ENCODE measurements around the gene SESN3. TPM values are rescaled to one million over a fixed set of nuclear protein-coding genes. Genes with fewer than 3 reads are reported as not detected.
"Not testable (repeated sequence)": the region's sequence is repeated elsewhere in the genome, so short reads cannot be mapped to it uniquely, and the experiment has no call there.

Gene SESN3
- total RNA-seq, 1 experiment from 2014 or later = 28.2 TPM

- Mint-ChIP-seq H3K27ac (ENCODE audit: unreplicated experiment) (no peak overlapping the region), H3K36me3 (ENCODE audit: insufficient read depth, unreplicated experiment) (no peaks in the 10 kb centered on the region), H3K27me3 (ENCODE audit: insufficient read depth, unreplicated experiment) (no peaks in the 10 kb centered on the region), H3K4me3 (ENCODE audit: unreplicated experiment) (no peak overlapping the region), H3K4me1 (ENCODE audit: low read depth, unreplicated experiment) (no peaks in the 10 kb centered on the region), H3K9me3 (ENCODE audit: unreplicated experiment) (no peaks in the 10 kb centered on the region)
- Histone ChIP-seq H3K9me3 (peaks cover 4% of the 10 kb centered on the region; the same call in 1 of the 2 replicates), H3K4me1 (no peaks in the 10 kb centered on the region), H3K27me3 (replicated peaks; ENCODE audit: control insufficient read depth, insufficient read depth, low read length) (no peaks in the 10 kb centered on the region), H3K36me3 (ENCODE audit: control insufficient read depth, insufficient read depth, low read length) (no peaks in the 10 kb centered on the region), H3K4me3 (ENCODE audit: low read depth, low read length) (no peak overlapping the region)
- intact Hi-C loops (cut with micrococcal nuclease; ENCODE audit: unreplicated experiment) = no loop called here
- CTCF ChIA-PET = no interaction called here
- no peak for TF ChIP-seq CTCF (IDR thresholded peaks at IDR 0.05; ENCODE audit: insufficient read depth in 1 of 2, low read depth in 1 of 2, low read length in 1 of 2, severe bottlenecking in 1 of 2, unreplicated experiment in 1 of 2)
- POLR2A ChIA-PET = no interaction called here
- BruUV-seq (replicated peaks) = no TSS peak
- no peak for DNase-seq
These were observed 18.4 kb downstream of the SESN3 start for GRCh38 chr11:95212609-95213008.

- CTCF ChIA-PET = interaction anchor here (0.7 kb wide), 1 partner anchor 25 kb away, joined by 8 read pairs; no protein-coding TSS in a partner anchor
These were observed 21.5 kb downstream of the SESN3 start for GRCh38 chr11:95209535-95209934.

GRCh38 chr11:95200781-95201457 lies 30.1 kb downstream of the SESN3 start:
- Mint-ChIP-seq H3K4me1 (ENCODE audit: low read depth, unreplicated experiment) (peaks cover 14% of the 10 kb centered on the region), H3K27me3 (ENCODE audit: insufficient read depth, unreplicated experiment) (no peaks in the 10 kb centered on the region), H3K36me3 (ENCODE audit: insufficient read depth, unreplicated experiment) (peaks cover 5% of the 10 kb centered on the region), H3K4me3 (ENCODE audit: unreplicated experiment) (no peak overlapping the region), H3K27ac (ENCODE audit: unreplicated experiment) (no peak overlapping the region), H3K9me3 (ENCODE audit: unreplicated experiment) (no peaks in the 10 kb centered on the region)
- no peaks in the 10 kb centered on the region for H3K27me3 ChIP-seq (replicated peaks; ENCODE audit: control insufficient read depth, insufficient read depth, low read length)
- ChIA-PET CTCF (no interaction called here), POLR2A (interaction anchor here (0.6 kb wide), 1 partner anchor 128 kb away, joined by 3 read pairs; no protein-coding TSS in a partner anchor)
- no peak for DNase-seq
- H3K4me3 ChIP-seq (ENCODE audit: low read depth, low read length) = no peak overlapping the region
- H3K36me3 ChIP-seq (ENCODE audit: control insufficient read depth, insufficient read depth, low read length) = no peaks in the 10 kb centered on the region
- H3K9me3 ChIP-seq = no peaks in the 10 kb centered on the region
- TF ChIP-seq CTCF (IDR thresholded peaks at IDR 0.05; ENCODE audit: insufficient read depth in 1 of 2, low read depth in 1 of 2, low read length in 1 of 2, severe bottlenecking in 1 of 2, unreplicated experiment in 1 of 2) = no peak
- BruUV-seq (replicated peaks) = no TSS peak
- no peaks in the 10 kb centered on the region for H3K4me1 ChIP-seq
- intact Hi-C loops (cut with micrococcal nuclease; ENCODE audit: unreplicated experiment) = no loop called here

More at GRCh38 chr11:95209535-95209934, 21.5 kb downstream of the SESN3 start:
- H3K27ac Mint-ChIP-seq (ENCODE audit: unreplicated experiment); DNase-seq; H3K9me3 ChIP-seq; BruUV-seq (replicated peaks); H3K9me3 Mint-ChIP-seq (ENCODE audit: unreplicated experiment); H3K27me3 ChIP-seq (replicated peaks; ENCODE audit: control insufficient read depth, insufficient read depth, low read length); H3K4me1 ChIP-seq; H3K4me3 Mint-ChIP-seq (ENCODE audit: unreplicated experiment); H3K36me3 ChIP-seq (ENCODE audit: control insufficient read depth, insufficient read depth, low read length); H3K27me3 Mint-ChIP-seq (ENCODE audit: insufficient read depth, unreplicated experiment); POLR2A ChIA-PET; intact Hi-C loops (cut with micrococcal nuclease; ENCODE audit: unreplicated experiment); H3K4me1 Mint-ChIP-seq (ENCODE audit: low read depth, unreplicated experiment); H3K36me3 Mint-ChIP-seq (ENCODE audit: insufficient read depth, unreplicated experiment); H3K4me3 ChIP-seq (ENCODE audit: low read depth, low read length): not testable (repeated sequence)
